Activated CD8-positive, alpha-beta memory T cell treated with anti-CD3 and anti-CD28 coated beads, Interleukin-2, amount 50 U/mL, for 1 hour (primary cell): Measurements from ENCODE around the gene SUGCT.

Source experiments
- DNase-seq: peaks from one replicate; pipeline ENCODE4 v3.0.0-alpha.2; 2020; ENCODE audit errors: extremely low read depth

The SUGCT gene

DNA sequence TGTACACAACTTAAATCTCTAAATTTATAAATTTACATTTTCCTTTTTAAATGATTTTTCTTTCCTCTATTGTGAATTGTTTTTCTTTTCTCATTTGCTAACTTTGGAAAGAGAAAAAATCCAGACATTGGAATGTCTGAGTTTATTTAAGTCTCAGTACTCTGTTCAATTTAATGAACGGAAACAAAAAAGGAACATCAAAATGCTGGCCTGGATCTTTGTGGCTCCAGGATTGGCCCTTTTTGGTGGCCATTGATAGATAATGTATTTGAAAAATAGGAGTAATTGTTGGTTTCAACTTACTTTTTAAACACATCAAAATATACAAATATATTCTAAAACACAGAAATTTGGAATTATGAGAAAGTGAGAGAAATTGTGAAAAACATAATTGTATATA lies 336.0 kb downstream of the SUGCT start:
- DNase-seq, result no peak

DNA sequence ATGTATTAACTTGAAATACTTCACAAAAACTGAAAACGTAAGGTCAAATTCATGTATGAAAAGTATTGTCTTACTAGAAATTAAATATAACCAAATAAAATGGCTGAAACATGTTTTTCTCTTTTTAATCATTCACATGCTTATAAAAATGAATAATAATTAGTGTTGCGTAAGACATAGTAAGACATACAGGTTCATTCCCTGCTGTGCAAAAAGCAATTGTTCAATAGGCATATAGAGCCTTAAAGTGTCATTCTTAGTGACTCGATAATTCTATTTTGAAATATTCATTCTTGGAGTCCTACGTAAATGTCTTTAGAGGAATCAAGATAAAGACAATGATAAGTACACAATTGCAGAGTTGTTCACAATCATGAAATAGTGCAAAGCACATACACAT lies 337.1 kb downstream of the SUGCT start:
- DNase-seq, result no peak

DNA sequence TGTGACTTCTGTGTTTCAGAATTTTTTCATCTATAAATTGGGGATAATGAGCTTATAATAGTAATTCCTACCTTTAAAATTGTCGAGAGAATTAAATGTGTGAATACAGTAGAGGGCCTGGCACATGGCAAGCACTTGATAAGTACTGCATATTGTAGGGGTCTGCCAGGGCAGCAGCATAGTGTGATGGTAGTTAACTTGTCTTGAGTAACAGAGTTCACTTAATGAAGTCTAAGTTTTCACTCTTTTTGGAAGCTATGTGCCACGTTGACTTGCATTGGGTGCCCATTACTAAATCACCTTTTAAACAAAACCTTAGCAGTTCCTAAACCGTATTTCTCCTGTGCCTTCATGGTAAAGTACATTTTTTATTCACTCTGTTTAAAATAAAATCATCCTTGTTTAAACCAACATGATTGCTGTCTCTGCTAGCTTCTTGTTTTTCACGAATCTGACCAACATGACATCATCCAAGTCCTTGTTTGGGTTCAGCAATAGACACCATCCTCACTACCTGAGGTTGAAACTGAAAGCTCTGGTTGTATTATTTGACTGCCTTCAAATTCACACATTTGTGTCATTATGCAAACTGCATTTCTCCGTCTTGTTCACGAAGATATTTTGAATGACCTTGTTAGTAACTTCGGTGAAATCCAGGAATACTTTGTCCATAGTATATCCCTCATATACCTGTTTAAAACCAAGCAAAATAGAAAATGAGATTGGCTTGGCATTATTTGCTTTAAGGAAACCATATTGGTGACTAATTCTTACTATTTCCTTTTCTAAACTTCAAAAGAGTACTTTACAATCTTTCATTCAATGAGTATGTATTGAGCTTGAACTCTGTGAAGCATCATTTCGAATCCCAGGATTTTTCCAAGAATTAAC lies 340.2 kb downstream of the SUGCT start:
- DNase-seq, result no peak

DNA sequence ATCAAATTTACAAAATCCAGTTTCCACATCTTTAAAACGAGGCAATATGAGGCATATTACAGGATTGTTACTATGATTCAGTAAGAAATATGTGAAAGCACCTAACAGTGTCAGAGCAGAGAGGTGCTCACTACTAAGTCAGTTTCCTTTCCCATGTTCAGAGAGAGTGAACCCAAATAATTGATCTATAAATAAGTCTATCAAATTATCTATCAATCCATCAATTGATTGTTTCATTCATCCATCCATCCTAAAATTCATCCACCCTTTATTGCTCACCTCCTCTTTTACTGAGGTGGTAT lies 340.8 kb downstream of the SUGCT start:
- DNase-seq, result no peak

DNA sequence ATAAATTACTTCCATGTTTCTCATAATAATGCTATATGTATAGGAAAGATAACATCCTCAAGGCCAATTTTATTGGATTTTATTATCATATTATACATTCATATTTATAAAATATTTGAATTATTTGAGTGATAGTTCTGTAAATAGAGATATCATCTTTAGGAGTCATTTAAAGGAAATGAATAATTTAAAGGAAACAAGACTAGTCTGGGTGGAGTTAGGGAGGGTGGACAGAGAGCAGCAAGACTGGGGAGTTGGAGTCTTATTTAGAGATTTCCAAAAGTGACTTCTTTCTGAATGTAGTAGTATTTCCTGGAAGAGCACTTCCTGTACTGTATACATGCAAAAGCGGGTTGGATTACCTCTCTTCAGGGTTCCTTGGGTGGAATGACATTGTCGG lies 342.3 kb downstream of the SUGCT start:
- no peak for DNase-seq

DNA sequence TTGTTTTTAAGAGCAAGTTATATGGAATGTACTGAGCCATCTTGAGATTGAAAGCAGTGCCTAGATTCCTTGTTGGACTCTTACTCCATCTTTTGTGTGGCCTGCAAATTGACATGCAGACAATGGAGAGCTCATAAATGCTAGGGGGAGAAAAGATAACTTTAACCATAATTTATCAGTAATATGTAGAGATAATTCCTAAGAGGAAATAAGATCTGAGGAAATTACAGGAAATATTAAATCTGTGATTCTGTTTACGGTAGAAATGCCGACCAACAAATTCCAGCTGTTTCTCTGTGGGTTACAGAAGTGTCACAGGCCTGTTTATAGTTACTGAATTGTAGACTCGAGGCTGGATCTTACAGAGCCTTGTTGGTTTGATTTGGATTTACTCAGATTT lies 348.0 kb downstream of the SUGCT start:
- DNase-seq, result no peak

DNA sequence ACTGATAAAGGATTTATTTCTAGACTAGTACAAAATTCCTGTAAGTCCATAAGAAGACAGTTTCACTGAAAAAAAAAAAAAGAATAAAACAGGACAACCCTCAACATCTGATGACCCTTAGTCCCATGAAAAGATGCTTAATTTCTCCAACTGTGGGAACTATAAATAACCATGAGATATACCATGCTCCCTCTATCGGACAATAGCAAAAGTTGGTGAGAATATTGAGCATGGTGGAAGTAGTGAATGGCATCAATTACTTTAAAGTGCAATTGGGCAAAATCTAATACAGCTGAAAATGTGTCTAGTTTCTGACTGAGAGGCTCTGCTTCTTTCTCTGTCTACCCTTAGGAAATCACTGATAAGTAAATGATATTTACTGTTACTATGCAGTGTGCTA lies 348.8 kb downstream of the SUGCT start:
- no peak for DNase-seq

GRCh38 chr7:40489844-40490602 lies 355.2 kb downstream of the SUGCT start:
- no peak for DNase-seq

GRCh38 chr7:40490603-40490924 lies 355.8 kb downstream of the SUGCT start:
- no peak for DNase-seq

GRCh38 chr7:40492946-40493345 lies 358.1 kb downstream of the SUGCT start:
- no peak for DNase-seq

GRCh38 chr7:40493609-40494051 lies 358.8 kb downstream of the SUGCT start:
- no peak for DNase-seq

DNA sequence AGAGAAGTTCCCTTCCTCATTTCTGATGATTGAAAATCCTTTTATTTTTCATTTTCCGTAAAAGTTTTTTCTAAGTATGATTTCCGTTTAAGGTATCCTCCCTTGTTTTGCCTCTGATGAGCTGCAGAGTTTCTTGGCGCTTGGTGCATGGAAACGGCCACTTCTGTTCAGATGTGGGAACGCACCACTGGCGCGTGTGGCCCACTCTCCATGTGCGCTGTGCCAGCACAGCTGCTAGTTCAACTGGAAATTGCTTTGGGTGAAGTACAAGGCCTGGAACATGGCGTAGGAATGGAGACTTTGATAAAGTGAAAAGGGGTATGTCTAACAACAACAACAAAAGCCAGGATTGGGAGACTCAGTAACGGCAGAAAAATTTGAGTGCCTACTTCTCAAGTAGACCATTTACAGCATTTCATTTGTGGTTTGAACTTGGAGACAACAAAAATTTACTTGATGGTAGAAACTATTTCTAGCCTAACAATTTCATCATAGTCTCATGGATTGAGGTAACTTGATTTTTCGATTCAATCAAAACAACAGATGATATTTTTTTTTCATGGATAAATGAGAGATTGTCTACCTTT lies 364.2 kb downstream of the SUGCT start:
- DNase-seq, result no peak

DNA sequence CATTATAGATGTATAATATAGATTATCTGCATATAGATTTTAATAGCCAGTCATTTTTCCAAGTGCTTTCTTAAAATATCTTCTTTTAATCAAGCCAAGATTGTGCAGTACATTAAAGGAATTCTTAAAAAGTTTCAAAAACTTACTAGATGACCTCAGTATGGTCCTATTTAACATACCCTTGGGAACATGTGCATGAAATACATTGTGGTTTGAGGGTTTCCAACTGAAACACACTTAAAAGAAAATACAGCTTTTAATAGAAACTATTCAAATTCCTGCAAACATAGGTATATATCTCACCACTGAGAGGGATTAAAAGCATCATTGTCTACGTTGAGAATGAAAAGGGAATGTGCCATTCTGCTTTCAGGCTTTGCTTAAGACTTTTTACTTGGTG lies 364.9 kb downstream of the SUGCT start:
- DNase-seq, result no peak

DNA sequence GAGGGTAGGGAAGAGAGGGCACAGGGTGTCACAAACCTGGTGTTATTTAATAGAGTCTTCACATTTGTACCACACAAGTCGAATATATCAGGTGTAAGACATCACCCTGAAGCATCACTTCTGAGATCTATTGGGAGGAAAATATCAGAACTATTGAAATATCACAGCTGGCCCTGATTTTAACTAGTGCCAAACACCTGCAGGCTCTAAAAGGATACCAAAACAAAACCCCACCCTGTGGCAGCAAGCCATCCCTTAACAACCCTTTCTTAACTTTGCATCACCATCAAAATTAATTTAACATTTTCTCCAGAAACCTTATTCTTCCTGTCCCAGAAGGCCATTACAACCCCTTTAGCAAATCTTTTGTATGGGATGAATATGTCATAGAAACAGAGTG lies 365.4 kb downstream of the SUGCT start:
- DNase-seq, result no peak

DNA sequence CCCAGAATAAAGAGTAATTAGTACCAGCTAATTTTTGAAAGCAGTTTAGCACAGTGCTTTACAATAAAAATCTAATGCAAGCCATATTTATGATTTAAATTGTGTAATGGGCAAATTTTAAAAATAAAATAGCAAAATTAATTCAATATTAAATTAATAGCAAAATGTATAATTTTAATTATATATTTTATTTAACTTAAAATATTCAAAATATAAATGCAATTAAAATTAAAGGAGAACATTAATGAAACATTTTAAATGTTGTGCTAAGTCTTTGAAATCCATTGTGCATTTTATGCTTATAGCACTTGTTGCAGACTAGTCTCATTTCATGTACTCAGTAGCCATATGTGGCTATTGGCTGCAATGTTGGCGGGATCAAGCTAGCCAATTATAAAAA lies 367.6 kb downstream of the SUGCT start:
- DNase-seq, result no peak

- no peak for DNase-seq
Measured at GRCh38 chr7:40506158-40506557, 371.4 kb downstream of the SUGCT start.

GRCh38 chr7:40507166-40507565 lies 372.4 kb downstream of the SUGCT start:
- DNase-seq, result no peak

DNA sequence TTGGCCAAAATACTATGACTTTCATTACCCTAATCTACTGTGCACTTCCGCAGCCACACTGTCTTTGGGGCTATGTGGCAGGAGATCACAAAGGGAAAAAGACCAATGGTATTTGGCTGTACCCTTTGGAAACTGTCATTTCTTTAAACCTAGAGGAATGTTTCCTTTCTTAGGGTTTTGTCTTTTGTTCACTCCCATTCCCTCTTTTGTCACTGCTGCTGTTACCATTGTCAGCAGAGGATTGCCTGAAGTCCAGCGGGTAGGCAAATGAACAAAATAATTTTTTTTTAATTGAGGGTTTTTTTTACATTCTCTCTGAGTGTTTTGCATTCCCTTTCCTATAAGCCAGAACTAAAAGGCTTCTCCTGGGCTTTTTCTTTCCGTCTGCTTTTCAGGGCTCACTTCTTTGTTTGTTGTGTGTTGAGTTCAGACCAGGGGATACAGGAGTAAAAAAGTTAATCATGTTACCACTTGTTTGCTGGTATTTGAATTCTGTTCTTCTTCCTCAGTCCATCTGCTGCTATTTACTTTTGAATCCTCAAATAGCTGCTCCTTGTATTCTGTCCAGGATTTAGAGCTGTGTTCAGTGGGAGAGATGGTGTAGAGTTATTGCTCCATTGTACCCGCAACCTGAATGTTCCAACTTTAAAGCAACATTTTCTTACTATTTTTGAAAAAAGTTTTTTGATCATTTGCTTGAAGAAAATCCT lies 374.6 kb downstream of the SUGCT start:
- no peak for DNase-seq

- DNase-seq, result no peak
Measured at GRCh38 chr7:40516376-40516775, 381.6 kb downstream of the SUGCT start.

DNA sequence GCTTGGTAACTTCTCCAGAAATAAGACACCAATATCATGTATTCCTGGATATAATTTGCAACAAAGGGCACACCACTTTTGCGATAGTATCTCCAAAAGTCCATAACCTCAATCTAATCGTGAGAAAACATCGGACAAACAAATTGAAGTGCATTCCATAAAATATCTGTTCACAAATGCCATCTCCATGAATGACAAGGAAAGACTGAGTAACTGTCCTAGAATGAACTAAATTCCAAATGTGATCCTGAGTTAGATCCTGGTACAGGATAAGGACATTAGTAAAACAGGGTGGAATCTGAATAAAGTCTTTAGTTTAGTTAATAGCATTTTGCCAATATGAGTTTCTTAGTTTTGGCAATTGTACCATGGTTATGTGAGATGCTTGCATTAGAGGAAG lies 384.2 kb downstream of the SUGCT start:
- DNase-seq, result no peak

DNA sequence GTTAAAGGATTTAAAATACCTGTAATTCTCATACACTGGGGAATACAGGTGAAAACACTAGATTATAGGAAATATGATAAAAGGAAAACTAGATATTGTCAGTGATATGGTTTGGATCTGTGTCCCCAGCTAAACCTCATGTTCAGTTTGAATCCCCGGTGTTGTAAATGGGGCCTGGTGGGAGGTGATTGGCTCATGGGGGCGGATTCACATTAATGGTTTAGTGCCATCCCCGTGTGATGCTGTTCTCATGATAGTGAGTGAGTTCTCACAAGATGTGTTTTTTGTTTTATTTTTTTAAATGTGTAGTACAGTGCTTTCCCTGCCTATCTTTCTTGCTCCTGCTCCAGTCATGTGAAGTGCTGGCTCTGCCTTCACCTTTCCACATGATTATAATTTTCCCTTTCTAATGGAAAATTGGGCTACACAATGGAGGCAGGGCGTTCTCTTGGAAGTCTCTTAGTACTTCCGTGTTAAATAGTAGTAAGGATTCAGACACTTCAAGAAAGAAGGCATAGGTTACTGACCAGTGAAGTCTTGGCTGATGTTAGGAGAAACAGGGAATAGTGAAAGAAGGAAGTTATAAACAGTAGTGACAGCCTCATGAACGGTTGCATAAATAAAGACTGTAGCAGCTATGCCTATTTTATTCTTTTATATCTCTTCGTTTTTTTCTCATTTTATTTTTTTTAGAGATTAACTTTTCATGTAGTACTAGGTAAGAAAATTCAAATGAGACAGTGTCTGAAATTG lies 386.4 kb downstream of the SUGCT start:
- DNase-seq, result no peak

GRCh38 chr7:40525764-40526163 lies 391.0 kb downstream of the SUGCT start:
- DNase-seq, result no peak
